ENCODE results near the gene CDC20. TPM values are rescaled to one million over a fixed set of nuclear protein-coding genes. Genes with fewer than 3 reads are reported as not detected.

Gene CDC20
- total and polyA plus RNA-seq, 2 donors (not counting 1 experiment from before 2014, with no cell fraction given) = 16.7 to 24.1 TPM

GRCh38 chr1:43370564-43370963, 11.8 kb downstream of the CDC20 start:
- Histone ChIP-seq H3K4me2 (ENCODE audit: extremely low read depth, insufficient read depth, low read length) (no peak overlapping the region), H3K27me3 (ENCODE audit: control insufficient read depth, insufficient read depth, low read length) (no peaks in the 10 kb centered on the region), H2AFZ (ENCODE audit: low read length) (no peak overlapping the region), H3K27ac (ENCODE audit: insufficient read depth, low read length) (no peak overlapping the region), H3K4me3 (replicated peaks in 1 of 4; ENCODE audit: control extremely low read depth in 1 of 4, insufficient read depth in 1 of 4, low read depth in 3 of 4, low read length in 4 of 4) (no peak overlapping the region), H3K36me3 (ENCODE audit: control insufficient read depth, insufficient read depth, low read length) (peaks cover 1% of the 10 kb centered on the region), H3K9ac (ENCODE audit: insufficient read depth, low read length) (no peak overlapping the region), H3K9me3 (ENCODE audit: control insufficient read depth, insufficient read depth, low read depth, low read length) (no peaks in the 10 kb centered on the region), H3K4me1 (ENCODE audit: control insufficient read depth, extremely low read depth, insufficient read depth, low read length) (peaks cover 16% of the 10 kb centered on the region), H3K79me2 (ENCODE audit: control insufficient read depth, insufficient read depth, low read length) (peaks cover 29% of the 10 kb centered on the region), H4K20me1 (ENCODE audit: control insufficient read depth, extremely low read depth, insufficient read depth, low read length) (no peaks in the 10 kb centered on the region)
- no peak for DNase-seq (ENCODE audit: low read depth in 2 of 2)
- TF ChIP-seq CTCF (conservative IDR thresholded peaks at IDR 0.05 in 1 of 2, IDR thresholded peaks at IDR 0.05 in 1 of 2; ENCODE audit: low read depth in 1 of 2, low read length in 2 of 2) (no peak), EZH2 (IDR thresholded peaks at IDR 0.05; ENCODE audit: low read length, missing control alignments) (no peak)

GRCh38 chr1:43372172-43372571, 13.4 kb downstream of the CDC20 start:
- Histone ChIP-seq H3K4me2 (ENCODE audit: extremely low read depth, insufficient read depth, low read length) (no peak overlapping the region), H3K79me2 (ENCODE audit: control insufficient read depth, insufficient read depth, low read length) (peaks cover 13% of the 10 kb centered on the region), H2AFZ (ENCODE audit: low read length) (no peak overlapping the region), H3K36me3 (ENCODE audit: control insufficient read depth, insufficient read depth, low read length) (no peaks in the 10 kb centered on the region), H3K27ac (ENCODE audit: insufficient read depth, low read length) (peak overlapping the region; percentile 85), H3K9ac (ENCODE audit: insufficient read depth, low read length) (no peak overlapping the region), H3K4me3 (replicated peaks in 1 of 4; ENCODE audit: control extremely low read depth in 1 of 4, insufficient read depth in 1 of 4, low read depth in 3 of 4, low read length in 4 of 4) (no peak overlapping the region), H3K27me3 (ENCODE audit: control insufficient read depth, insufficient read depth, low read length) (no peaks in the 10 kb centered on the region), H4K20me1 (ENCODE audit: control insufficient read depth, extremely low read depth, insufficient read depth, low read length) (no peaks in the 10 kb centered on the region), H3K9me3 (ENCODE audit: control insufficient read depth, insufficient read depth, low read depth, low read length) (no peaks in the 10 kb centered on the region), H3K4me1 (ENCODE audit: control insufficient read depth, extremely low read depth, insufficient read depth, low read length) (peaks cover 16% of the 10 kb centered on the region)
- DNase-seq (ENCODE audit: low read depth in 2 of 2) = peak in 1 of 2 donors; percentile 27
- no peak for TF ChIP-seq EZH2 (IDR thresholded peaks at IDR 0.05; ENCODE audit: low read length, missing control alignments)

GRCh38 chr1:43373066-43373940, 14.5 kb downstream of the CDC20 start:
- H3K27ac ChIP-seq (ENCODE audit: insufficient read depth, low read length) = peak overlapping the region; percentile 85
- peak overlapping the region; percentile 18 for H3K4me2 ChIP-seq (ENCODE audit: extremely low read depth, insufficient read depth, low read length)
- peaks cover 16% of the 10 kb centered on the region for H3K4me1 ChIP-seq (ENCODE audit: control insufficient read depth, extremely low read depth, insufficient read depth, low read length)
- no peaks in the 10 kb centered on the region for H3K27me3 ChIP-seq (ENCODE audit: control insufficient read depth, insufficient read depth, low read length)
- H3K4me3 ChIP-seq (replicated peaks in 1 of 4; ENCODE audit: control extremely low read depth in 1 of 4, insufficient read depth in 1 of 4, low read depth in 3 of 4, low read length in 4 of 4) = no peak overlapping the region
- peak; percentile 79 to 87 for DNase-seq (ENCODE audit: low read depth in 2 of 2)
- no peak overlapping the region for H2AFZ ChIP-seq (ENCODE audit: low read length)
- no peak overlapping the region for H3K9ac ChIP-seq (ENCODE audit: insufficient read depth, low read length)
- no peaks in the 10 kb centered on the region for H3K36me3 ChIP-seq (ENCODE audit: control insufficient read depth, insufficient read depth, low read length)
- H3K9me3 ChIP-seq (ENCODE audit: control insufficient read depth, insufficient read depth, low read depth, low read length) = no peaks in the 10 kb centered on the region
- H3K79me2 ChIP-seq (ENCODE audit: control insufficient read depth, insufficient read depth, low read length) = peaks cover 9% of the 10 kb centered on the region
- TF ChIP-seq EZH2 (IDR thresholded peaks at IDR 0.05; ENCODE audit: low read length, missing control alignments) (no peak), CTCF (conservative IDR thresholded peaks at IDR 0.05 in 1 of 2, IDR thresholded peaks at IDR 0.05 in 1 of 2; ENCODE audit: low read depth in 1 of 2, low read length in 2 of 2) (no peak)
- H4K20me1 ChIP-seq (ENCODE audit: control insufficient read depth, extremely low read depth, insufficient read depth, low read length) = no peaks in the 10 kb centered on the region

All from fibroblast of lung (primary cell).